CD4-positive, alpha-beta T cell treated with Interleukin-2 at 100 ng/mL for 4 hours (primary cell): ENCODE results near the gene FBXW4.

ENCODE experiments used
- DNase-seq: peaks from one replicate; pipeline ENCODE4 v3.0.0-alpha.2; 2020; ENCODE audit warnings: low spot score

FBXW4 gene, protein sequence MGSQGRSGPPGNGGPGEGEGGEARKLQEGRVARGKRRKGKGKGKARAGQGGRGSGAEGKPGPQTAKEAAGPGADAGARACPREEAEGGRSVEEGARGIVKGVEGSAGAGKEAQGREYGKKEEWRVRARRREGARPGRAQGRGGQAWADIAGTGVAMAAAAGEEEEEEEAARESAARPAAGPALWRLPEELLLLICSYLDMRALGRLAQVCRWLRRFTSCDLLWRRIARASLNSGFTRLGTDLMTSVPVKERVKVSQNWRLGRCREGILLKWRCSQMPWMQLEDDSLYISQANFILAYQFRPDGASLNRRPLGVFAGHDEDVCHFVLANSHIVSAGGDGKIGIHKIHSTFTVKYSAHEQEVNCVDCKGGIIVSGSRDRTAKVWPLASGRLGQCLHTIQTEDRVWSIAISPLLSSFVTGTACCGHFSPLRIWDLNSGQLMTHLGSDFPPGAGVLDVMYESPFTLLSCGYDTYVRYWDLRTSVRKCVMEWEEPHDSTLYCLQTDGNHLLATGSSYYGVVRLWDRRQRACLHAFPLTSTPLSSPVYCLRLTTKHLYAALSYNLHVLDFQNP

DNA sequence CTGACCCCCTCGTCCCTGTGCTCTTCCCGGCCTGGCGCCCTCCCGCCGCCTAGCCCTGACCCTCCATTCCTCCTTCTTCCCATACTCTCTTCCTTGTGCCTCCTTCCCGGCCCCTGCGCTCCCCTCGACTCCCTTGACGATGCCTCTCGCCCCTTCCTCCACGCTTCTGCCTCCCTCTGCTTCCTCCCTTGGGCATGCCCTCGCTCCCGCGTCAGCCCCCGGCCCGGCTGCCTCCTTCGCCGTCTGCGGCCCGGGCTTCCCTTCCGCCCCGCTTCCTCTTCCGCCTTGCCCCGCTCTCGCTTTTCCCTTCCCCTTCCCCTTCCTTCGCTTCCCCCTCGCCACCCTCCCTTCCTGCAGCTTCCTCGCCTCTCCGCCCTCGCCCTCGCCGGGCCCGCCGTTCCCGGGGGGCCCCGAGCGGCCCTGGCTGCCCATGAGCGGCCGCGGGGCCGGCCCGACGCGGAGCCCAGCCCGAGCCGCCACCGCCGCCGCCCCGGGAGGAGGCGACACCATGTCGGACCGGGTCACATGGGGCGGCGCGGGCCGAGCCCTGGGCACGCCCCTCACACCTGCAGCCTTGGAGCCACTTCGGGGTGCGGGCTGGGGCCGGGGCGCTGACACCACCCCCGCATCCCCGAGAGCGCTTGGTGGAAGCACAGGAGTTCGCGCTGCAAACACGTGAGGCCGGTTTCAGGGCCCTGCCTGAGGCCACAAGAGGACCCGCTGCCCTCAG is at the start of gene FBXW4:
FBXW4 (minus strand) TSS at position 497 of the 730 bp plus-strand sequence; CDS start at position 432, 65 bp downstream.
- peak; percentile 66 for DNase-seq

DNA sequence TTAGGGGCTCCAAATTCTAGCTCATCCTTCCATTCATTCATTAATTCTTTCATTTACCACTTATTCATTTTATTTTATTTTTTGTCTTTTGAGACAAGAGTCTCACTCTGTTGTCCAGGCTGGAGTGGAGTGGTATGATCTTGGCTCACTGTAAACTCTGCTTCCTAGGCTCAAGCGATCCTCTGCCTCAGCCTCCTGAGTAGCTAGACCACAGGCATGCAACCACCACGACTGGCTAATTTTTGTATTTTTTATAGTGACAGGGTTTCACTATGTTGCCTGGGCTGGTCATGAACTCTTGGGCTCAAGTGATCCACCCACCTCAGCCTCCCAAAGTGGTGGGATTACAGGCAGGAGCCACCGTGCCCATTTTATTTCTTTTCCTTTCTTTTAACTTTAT is 49.3 kb upstream of the FBXW4 start:
- DNase-seq, result no peak

DNA sequence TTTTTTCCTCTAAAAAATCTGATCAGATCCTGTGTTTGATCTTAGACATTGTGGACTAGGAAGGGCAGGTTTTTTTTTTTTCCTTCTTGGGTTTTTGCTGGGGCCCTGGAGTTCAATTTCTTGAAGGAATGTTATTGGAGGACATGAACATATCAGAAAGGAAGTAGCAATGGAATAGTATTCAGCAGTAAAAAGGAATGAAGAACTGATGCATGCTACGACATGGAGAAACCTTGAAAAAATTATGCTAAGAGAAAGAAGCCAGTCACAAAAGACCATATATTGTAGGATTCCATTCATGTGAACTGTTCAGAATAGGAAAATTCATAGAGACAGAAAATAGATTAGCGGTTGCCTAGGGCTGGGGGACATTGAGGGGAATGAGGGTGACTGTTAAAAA is 47.0 kb upstream of the FBXW4 start:
- DNase-seq, result no peak

DNA sequence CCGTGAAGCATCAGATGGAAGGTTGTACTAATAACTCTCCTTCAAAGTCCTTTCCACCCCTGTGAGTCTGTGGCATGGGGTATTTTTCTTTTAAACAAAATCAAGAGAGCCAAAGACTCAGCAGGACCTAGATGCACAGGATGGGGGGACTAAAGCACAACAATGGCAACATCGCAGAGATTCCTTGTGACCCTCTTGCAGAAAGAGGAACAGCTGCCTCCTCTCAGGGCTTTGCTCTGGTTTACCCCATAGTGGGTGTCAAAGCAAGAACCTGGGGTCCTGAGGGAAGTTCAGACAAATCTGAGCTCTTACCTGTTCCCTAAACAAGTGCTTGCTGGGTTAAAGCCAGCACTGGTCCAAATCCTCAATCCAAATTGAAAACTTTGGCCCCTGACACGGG is 41.7 kb upstream of the FBXW4 start:
- no peak for DNase-seq

DNA sequence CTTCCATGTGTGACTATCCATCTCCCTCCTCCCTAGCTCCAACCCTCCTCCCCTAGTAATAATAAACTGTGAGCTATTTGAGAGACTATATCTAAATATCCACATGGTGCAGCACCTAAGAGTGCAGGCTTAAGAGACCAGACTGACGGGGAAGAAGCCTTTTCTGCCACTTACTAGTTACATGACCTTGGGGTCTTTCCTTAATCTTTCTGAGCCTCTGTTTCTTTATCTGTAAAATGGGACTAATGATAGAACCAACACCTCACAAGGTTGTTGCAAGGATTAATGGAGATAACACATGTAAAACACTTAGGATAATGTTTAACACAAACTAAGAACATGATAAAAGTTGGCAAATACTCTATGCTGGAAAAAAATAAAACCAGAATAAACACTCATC is 37.1 kb upstream of the FBXW4 start:
- no peak for DNase-seq

DNA sequence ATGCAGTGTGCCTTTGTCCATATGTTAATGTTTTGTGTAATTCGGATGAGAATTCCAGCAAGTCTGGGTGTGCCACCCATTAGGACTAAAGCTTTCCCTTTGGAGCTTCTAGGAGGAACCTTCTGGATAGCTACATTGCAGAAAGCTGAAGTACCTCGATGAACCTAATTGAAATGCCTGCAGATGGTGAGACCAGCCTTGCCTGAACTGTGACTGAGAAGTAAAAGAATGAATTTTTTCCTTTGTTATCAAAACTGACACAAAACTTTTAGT is 31.1 kb upstream of the FBXW4 start:
- no peak for DNase-seq

DNA sequence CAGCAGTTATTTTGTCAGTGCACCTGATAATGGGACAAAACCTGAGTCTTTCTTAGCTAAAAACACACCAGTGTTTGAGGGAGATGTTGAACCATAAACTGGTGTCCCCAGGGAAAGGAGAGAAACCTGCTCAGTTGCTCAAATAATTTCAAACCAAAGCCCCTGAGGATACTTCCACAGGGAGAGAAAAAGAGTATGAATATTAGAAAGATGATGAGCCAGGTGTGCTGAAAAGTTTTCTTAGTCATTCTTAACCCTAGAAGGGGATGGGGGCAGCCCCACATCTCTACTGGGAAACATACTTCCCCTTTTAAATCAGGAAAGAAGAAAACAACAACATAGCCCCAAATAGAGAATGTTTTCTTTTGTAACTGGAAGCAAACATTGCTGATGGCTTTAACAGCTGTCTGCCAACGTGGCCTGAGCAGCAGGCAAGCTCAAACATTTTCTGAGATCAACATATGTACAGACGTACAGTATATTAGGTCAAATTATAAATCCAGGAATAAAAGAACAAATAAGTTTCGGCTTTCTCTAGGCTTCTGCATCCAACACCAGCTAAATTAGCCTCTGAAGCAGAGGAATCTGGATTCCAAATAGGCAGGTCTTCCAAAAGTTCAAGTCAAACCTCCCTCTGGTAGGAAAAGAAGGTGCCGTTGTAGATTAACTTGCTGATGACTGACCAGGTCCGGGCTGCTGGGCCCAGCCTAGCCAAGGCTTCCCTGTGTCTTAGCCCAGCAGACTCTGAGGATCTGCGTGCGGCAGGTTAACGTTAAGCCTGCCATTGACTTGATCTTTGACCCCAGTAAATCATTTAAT is 30.5 kb upstream of the FBXW4 start:
- no peak for DNase-seq

DNA sequence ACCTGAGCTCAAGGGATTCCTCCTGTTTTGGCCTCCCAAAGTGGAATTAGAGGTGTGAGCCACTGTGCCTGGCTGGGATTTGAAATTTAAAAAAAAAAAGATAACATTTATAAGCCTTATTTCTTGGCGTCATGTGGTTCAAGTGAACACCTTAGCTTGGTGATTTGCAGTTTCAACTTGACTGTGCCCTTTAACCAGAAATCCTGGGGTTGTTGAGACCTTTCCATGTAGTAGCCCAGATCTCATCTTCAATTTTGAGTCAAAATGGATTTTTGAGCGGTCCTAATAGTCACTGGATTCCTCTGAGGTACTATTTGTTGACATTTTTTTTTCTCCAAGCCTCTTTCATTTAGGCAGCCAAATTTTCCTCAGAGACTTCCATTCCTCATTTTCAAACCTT is 29.5 kb upstream of the FBXW4 start:
- DNase-seq, result no peak

DNA sequence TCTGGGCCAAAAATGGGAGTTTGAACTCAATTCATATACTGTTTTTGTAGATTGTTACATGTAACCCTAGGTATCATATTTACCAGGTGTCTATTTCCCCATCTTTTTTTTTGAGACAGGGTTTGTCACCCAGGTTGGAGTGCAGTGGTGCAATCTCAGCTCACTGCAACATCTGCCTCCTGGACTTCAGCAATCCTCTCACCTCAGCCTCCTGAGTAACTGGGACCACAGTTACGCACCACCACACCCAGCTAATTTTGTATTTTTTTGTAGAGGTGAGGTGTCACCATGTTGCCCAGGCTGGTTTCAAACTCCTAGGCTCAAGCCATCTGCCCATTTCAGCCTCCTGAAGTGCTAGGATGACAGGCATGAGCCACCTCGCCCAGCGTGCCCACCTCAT is 28.2 kb upstream of the FBXW4 start:
- DNase-seq, result no peak

DNA sequence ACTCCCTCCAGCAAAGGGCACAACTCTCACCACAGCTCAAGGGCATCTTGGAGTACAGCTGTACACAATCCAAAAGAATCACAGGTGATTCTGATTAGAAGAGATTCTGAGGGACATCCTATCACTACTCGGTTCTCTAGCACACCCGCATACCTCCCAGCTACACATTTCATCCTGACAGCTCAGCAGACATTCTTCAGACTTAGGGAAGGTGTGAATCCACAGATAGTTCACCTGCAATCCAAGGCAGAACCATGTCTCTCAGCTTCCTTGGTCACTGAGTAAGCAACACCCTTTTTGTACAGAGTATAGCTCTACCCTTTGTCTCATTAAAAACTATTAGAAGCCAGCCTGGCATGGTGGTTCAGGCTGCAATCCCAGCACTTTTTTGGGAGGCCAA is 26.8 kb upstream of the FBXW4 start:
- no peak for DNase-seq

DNA sequence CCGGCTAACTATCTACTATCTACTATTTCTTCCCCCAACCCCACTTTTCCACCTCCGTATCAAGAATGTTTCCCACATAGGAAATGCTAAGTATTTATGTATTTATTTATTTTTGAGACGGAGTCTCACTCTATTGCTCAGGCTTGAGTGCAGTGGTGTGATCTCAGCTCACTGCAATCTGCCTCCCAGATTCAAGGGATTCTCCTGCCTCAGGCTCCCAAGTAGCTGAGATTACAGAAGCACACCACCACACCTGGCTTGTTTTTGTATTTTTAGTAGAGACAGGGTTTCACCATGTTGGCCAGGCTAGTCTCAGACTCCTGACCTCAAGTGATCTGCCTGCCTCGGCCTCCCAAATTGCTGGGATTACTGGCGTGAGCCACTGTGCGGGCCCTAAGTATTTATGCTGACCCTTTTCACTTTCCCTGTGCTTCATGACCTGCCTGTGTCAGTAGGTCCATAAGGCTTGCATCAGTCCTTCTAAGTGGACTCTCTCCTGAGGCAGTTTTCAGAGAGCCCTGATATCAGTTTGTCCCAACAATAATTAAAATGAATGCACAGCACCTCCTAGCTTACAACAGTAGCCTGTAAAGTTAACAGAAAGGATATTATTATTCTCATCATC is 25.7 kb upstream of the FBXW4 start:
- no peak for DNase-seq

DNA sequence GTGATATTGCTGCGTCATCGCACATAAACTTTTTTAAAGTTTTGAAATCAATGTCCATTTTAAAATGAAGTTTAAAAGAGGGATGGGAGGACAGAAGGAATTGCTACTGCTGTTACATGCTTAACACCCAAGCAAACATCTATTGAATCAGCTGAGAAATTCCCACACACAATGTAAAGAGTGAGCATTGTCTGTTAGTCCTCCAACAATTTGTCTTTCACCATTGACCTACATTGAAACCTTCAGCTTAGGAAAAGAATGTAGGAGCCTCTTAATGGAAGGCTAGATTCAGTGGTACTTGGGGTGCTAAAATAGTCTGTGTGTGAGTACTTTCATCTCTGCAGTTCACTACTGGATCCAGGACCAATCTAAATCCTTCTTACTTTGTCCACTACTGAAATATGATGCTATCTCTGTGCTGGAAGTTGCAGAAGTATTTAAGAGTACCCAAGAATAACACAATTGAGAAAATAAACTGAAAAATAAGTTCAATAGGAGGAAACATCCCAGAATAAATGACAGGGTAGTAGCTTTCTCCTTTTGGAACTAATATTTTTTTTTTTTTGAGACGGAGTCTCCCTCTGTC is 23.8 kb upstream of the FBXW4 start:
- no peak for DNase-seq

DNA sequence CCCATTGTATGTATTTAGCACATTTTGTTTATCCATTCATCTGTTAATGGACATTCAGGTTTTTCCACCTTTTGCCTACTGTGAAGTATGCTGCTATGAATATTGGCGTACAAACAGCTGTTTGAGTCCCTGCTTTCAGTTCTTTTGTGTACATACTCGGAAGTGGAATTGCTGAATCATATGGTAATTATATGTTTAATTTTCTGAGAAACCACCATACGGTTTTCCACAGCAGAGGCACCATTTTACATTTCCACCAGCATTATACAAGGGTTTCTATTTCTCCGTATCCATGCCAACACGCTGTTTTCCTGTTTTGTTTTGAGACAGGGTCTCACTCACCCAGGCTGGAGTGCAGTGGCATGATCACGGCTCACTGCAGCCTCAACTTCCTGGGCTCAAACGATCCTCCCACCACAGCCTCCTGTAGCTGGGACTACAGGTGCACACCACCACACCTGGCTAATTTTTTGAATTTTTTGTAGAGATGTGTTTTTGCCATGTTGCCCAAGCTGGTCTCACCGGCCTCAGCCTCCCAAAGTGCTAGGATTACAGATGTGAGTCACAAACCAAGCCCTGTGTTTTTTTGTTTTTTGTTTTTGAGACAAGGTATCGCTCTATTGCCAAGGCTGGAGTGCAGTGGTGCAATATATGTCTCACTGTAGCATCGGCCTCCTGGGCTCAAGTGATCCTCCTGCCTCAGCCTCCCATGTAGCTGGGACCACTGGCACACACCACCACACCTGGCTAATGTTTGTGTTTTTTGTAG is 22.1 kb upstream of the FBXW4 start:
- peak; percentile 15 for DNase-seq

DNA sequence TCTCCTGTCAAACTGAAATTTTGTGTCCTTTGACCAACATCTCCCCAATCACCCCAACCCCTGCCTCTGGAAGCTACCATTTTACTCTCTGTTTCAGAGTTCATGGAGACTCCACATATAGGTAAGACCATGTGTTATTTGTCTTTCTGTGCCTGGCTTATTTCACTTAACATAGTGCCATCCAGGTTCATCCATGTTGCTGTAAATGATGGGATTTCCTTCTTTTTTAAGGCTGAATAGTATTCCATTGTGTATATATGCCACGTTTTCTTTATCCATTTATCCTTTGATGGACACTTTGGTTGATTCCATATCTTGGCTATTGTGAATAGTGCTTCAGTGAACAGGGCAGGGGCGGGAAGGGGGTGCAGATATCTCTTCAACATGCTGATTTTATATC is 18.0 kb upstream of the FBXW4 start:
- DNase-seq, result no peak

DNA sequence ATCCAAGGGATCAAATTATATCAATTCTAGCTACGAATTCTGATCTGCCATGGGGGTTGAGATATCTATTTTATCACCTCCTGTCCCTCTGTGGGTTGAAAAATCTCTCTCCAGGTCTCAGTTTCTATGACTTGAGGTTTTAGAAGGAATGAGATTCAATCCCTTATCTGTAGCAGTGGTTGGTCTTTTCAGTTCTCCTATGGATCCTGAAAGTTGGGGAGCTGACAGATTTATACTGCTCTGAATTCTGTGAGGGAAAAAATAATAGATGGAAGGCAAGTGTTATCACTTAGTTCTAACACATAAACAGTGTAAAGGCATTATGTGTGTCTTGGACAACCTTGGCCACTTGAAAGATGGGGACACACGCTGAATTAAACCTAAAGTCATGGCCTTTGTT is 15.8 kb upstream of the FBXW4 start:
- DNase-seq, result no peak

DNA sequence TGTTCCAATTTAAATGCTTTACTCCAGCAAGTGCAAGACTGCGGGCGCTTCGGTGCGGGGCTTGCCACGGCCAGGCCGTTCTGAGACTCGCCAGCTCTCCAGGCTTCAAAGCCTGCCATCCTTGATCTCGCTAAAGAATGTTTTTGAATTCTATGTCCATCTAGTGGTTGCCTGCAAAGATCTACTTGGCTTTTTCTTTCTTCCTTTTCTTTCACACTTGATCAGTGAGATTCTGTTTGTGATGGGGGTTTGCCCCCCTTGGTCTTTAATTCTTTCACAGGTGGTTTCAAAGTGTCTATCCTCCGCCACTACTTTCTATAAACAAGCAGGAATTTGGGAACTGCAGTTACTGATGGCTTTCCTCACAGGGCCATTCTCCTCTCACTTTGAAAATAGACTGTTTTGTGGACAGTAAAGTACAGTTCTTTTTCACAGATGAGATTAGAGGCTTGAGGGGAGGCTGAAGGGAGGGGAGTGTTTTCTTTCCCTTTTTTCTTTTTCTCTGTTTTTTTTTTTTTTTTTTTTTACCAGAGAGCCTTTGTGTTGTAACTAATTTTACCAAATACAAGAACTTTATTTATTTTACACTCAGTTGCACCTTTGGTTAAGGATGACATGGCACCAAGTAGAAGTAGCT is 15.2 kb upstream of the FBXW4 start:
- DNase-seq, result no peak

DNA sequence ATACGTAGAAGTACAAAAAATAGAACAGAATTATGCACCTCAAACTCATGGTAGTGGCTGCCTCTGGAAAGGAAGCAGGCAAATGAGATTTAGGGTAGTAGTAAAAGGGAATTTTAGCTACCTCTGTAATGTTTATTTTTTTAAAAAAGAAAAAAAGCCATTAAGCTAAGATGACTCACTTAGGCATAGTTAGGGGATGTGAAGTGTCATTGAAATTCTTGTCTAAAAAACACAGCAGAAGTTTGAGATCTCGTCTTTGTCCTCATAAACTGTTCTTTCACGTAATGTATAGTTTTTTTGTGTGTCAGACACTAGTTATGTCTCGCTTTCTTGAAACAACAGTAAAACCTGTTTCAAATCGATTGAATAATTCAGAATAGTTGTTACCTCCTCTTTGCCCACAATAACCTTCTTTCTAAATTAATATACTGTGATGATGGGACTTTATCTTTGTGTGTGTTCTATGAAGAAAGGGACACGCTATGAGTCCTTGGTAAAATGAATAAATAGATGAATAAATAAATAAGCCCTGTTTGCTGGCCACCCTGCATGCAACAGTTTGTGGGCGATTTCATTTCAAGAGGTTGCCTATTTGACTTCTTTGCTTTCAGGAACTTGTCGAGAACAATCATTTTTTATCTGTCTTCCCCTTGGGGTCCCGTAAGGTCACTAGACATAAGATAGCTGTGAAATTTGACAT is 14.5 kb upstream of the FBXW4 start:
- DNase-seq, result no peak

DNA sequence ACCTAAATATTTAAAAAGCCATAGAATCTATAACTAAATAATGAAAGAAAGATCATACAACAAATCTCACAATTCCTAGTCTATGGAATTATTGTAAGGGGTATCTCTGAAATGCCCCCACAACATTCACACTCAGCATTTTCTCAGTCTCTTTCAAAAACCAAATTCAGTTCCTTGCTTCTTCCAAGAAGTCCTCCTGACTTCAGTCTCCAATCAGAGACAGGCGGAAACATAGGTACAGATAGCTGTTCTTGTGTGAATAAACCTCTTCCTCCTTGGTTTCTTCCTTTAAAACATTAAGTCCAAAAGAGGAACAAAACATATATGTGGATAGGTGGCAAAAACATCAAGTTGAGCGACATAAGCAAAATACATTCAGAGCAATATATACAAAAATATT is 13.9 kb upstream of the FBXW4 start:
- DNase-seq, result no peak

DNA sequence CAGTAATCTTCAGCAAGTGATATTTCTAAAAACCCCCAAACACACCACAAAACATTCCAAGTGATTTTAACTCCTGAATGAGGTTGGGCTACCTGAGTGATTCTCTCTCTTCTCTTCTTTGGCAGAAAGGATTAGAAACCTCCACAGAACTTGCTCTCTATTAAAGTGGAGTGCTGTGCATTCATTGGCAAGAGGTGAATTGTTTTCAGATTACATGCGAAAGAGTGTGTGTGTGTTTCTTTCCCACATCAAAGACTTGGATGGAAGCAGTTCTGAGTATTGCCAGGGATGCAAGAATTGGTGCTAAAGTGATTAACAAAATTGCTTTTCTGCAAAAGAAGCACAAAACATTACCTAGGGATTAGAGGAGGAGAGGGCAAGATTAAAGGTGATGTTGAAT is 13.1 kb upstream of the FBXW4 start:
- DNase-seq, result peak; percentile 10

DNA sequence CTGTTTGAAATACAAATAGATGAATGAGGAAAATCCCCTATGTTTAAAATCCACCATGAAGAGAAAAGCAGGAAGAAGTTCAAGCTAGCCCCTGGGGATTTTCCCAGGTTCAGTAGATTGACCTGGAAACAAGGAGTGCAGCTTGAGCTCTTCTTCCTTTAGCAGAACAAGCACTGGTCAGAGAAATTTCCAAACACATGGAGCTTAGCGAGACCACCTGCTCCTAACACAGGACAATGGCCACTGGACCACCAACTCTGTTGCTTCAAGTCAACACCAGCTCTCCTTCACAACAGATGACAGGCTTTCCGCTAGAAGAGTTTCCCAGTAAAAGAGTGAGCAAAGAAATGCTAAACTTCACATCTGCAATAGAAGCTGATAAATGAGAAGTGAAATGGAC is 9.4 kb upstream of the FBXW4 start:
- DNase-seq, result no peak
